T-helper 2 cell treated with Interferon-gamma antibody and Interleukin-4, amounts not matched to agents 5 μg/mL and 100 μg/mL, for 36 hours (primary cell): Measurements from ENCODE around the gene AEBP2.
"Not testable (repeated sequence)": the region's sequence is repeated elsewhere in the genome, so short reads cannot be mapped to it uniquely, and the experiment has no call there.

Source experiments
- DNase-seq: peaks from one replicate; pipeline ENCODE4 v3.0.0; 2021; ENCODE audit warnings: low spot score
- H3K27ac Mint-ChIP-seq: one replicate; pipeline ENCODE4 v1.8.0; 2021; ENCODE audit warnings: mild to moderate bottlenecking, mixed read lengths
- H3K27me3 Mint-ChIP-seq: one replicate; pipeline ENCODE4 v1.8.0; 2021; ENCODE audit warnings: low read depth, mixed read lengths
- H3K36me3 Mint-ChIP-seq: one replicate; pipeline ENCODE4 v1.8.0; 2021; ENCODE audit warnings: low read depth, mixed read lengths
- H3K4me1 Mint-ChIP-seq: one replicate; pipeline ENCODE4 v1.8.0; 2021; ENCODE audit warnings: low read depth, mixed read lengths
- H3K4me3 Mint-ChIP-seq: one replicate; pipeline ENCODE4 v1.8.0; 2022; ENCODE audit warnings: mild to moderate bottlenecking, moderate library complexity, mixed read lengths
- H3K9me3 Mint-ChIP-seq: one replicate; pipeline ENCODE4 v1.8.0; 2021; ENCODE audit warnings: mixed read lengths

The AEBP2 gene

GRCh38 chr12:19547271-19547671 lies 108.0 kb downstream of the AEBP2 start:
- peaks cover 5% of the 10 kb centered on the region for H3K4me1 Mint-ChIP-seq
- H3K4me3 Mint-ChIP-seq: no peak overlapping the region
- H3K27me3 Mint-ChIP-seq: no peaks in the 10 kb centered on the region
- H3K27ac Mint-ChIP-seq: no peak overlapping the region
- no peak for DNase-seq
- H3K36me3 Mint-ChIP-seq: no peaks in the 10 kb centered on the region
- H3K9me3 Mint-ChIP-seq: no peaks in the 10 kb centered on the region

GRCh38 chr12:19548834-19549233 lies 109.5 kb downstream of the AEBP2 start:
- Mint-ChIP-seq H3K36me3 (peaks cover 3% of the 10 kb centered on the region), H3K27ac (no peak overlapping the region)

GRCh38 chr12:19550626-19551025 lies 111.3 kb downstream of the AEBP2 start:
- Mint-ChIP-seq H3K27me3 (no peaks in the 10 kb centered on the region), H3K27ac (no peak overlapping the region), H3K4me1 (peaks cover 19% of the 10 kb centered on the region), H3K9me3 (no peaks in the 10 kb centered on the region), H3K36me3 (peaks cover 3% of the 10 kb centered on the region), H3K4me3 (no peak overlapping the region)
- DNase-seq: no peak

More at GRCh38 chr12:19548834-19549233, 109.5 kb downstream of the AEBP2 start:
- H3K4me1 Mint-ChIP-seq: peaks cover 16% of the 10 kb centered on the region
- DNase-seq: no peak
- no peak overlapping the region for H3K4me3 Mint-ChIP-seq
- no peaks in the 10 kb centered on the region for H3K27me3 Mint-ChIP-seq
- H3K9me3 Mint-ChIP-seq: no peaks in the 10 kb centered on the region

GRCh38 chr12:19552441-19553097 lies 113.3 kb downstream of the AEBP2 start:
- DNase-seq: peak; percentile 15
- Mint-ChIP-seq H3K4me1 (peaks cover 19% of the 10 kb centered on the region), H3K4me3 (peak overlapping the region; percentile 27), H3K27ac (peak overlapping the region; percentile 39)
- H3K27me3 Mint-ChIP-seq, H3K9me3 Mint-ChIP-seq, H3K36me3 Mint-ChIP-seq: not testable (repeated sequence)

- no peaks in the 10 kb centered on the region for H3K27me3 Mint-ChIP-seq
- H3K9me3 Mint-ChIP-seq: no peaks in the 10 kb centered on the region
- H3K4me3 Mint-ChIP-seq: no peak overlapping the region
- DNase-seq: no peak
- peaks cover 3% of the 10 kb centered on the region for H3K36me3 Mint-ChIP-seq
- H3K4me1 Mint-ChIP-seq: peaks cover 19% of the 10 kb centered on the region
- peak overlapping the region; percentile 39 for H3K27ac Mint-ChIP-seq
These were observed 113.9 kb downstream of the AEBP2 start for GRCh38 chr12:19553175-19553574.

GRCh38 chr12:19561411-19561961 lies 122.2 kb downstream of the AEBP2 start:
- Mint-ChIP-seq H3K4me1 (peaks cover 11% of the 10 kb centered on the region), H3K27me3 (no peaks in the 10 kb centered on the region), H3K4me3 (no peak overlapping the region), H3K9me3 (peaks cover 4% of the 10 kb centered on the region), H3K36me3 (peaks cover 2% of the 10 kb centered on the region), H3K27ac (no peak overlapping the region)
- DNase-seq: no peak
